GM23338 (cell line): Measurements from ENCODE around the gene C12orf56. TPM values are rescaled to one million over a fixed set of nuclear protein-coding genes. Genes with fewer than 3 reads are reported as not detected.
A peak's percentile ranks its signal among the peaks of the same experiment; 100 is the strongest.

Experiments
- ATAC-seq: fragments of 200-7000 bp; cut with Tn5 transposase; 3 replicates; pipeline ENCODE4 v1.9.1; 2020
- DNase-seq: peaks from one replicate; pipeline ENCODE4 v3.0.0-alpha.2; 2015; ENCODE audit warnings: low spot score
- H2AFZ ChIP-seq: fragments of 200-600 bp; sonication (generic); 2 replicates; pipeline ENCODE4 v1.8.0; 2016; ENCODE audit warnings: antibody characterized with exemption, mild to moderate bottlenecking, moderate library complexity
- H3F3A ChIP-seq: fragments of 200-600 bp; sonication (generic); replicated peaks from 2 replicates; pipeline ENCODE4 v1.8.0; 2017; ENCODE audit warnings: antibody characterized with exemption, mixed run types, low read depth
- H3K27ac ChIP-seq: fragments of 200-600 bp; sonication (generic); 2 replicates; pipeline ENCODE4 v1.6.1; 2016; ENCODE audit warnings: low read depth
- H3K27me3 ChIP-seq: fragments of 200-600 bp; sonication (generic); 2 replicates; pipeline ENCODE4 v1.8.0; 2016; ENCODE audit warnings: mild to moderate bottlenecking, mixed run types, moderate library complexity; ENCODE audit not compliant: insufficient read depth
- H3K36me3 ChIP-seq: fragments of 200-600 bp; sonication (generic); 2 replicates; pipeline ENCODE4 v1.8.0; 2016; ENCODE audit warnings: mild to moderate bottlenecking; ENCODE audit not compliant: insufficient read depth
- H3K4me1 ChIP-seq: fragments of 200-600 bp; sonication (generic); 2 replicates; pipeline ENCODE4 v1.8.0; 2016; ENCODE audit warnings: mild to moderate bottlenecking, moderate library complexity; ENCODE audit not compliant: insufficient read depth
- H3K4me2 ChIP-seq: fragments of 200-600 bp; sonication (generic); 2 replicates; pipeline ENCODE4 v1.7.1; 2017; ENCODE audit warnings: mixed run types
- H3K4me3 ChIP-seq: fragments of 200-600 bp; sonication (generic); 2 replicates; pipeline ENCODE4 v1.6.1; 2016; ENCODE audit warnings: mixed run types
- H3K79me2 ChIP-seq: fragments of 200-600 bp; sonication (generic); replicated peaks from 2 replicates; pipeline ENCODE4 v1.8.0; 2017; ENCODE audit warnings: mild to moderate bottlenecking; ENCODE audit not compliant: insufficient read depth
- H3K9me2 ChIP-seq: fragments of 200-600 bp; sonication (generic); 2 replicates; pipeline ENCODE4 v1.8.0; 2017; ENCODE audit not compliant: insufficient read depth
- H4K20me1 ChIP-seq: fragments of 200-600 bp; sonication (generic); replicated peaks from 2 replicates; pipeline ENCODE4 v1.8.0; 2017; ENCODE audit warnings: mild to moderate bottlenecking; ENCODE audit not compliant: insufficient read depth
- H3K27ac Mint-ChIP-seq: 2 replicates; pipeline ENCODE4 v1.8.0; 2020; ENCODE audit warnings: inconsistent platforms, mild to moderate bottlenecking, moderate library complexity, mixed read lengths
- H3K27me3 Mint-ChIP-seq: 3 replicates; pipeline ENCODE4 v1.8.0; 2022; ENCODE audit warnings: low read depth, mild to moderate bottlenecking, moderate library complexity, mixed read lengths, inconsistent platforms; ENCODE audit not compliant: insufficient read depth, poor library complexity
- H3K36me3 Mint-ChIP-seq: 3 replicates; pipeline ENCODE4 v1.8.0; 2021; ENCODE audit warnings: low read depth, mild to moderate bottlenecking, inconsistent platforms, moderate library complexity, mixed read lengths
- H3K4me1 Mint-ChIP-seq: 3 replicates; pipeline ENCODE4 v1.8.0; 2020; ENCODE audit warnings: mild to moderate bottlenecking, inconsistent platforms, mixed read lengths
- H3K4me3 Mint-ChIP-seq: 3 replicates; pipeline ENCODE4 v1.8.0; 2021; ENCODE audit warnings: moderate library complexity, mild to moderate bottlenecking, inconsistent platforms, mixed read lengths
- H3K9me3 Mint-ChIP-seq: 3 replicates; pipeline ENCODE4 v1.8.0; 2020; ENCODE audit warnings: moderate library complexity, mild to moderate bottlenecking, inconsistent platforms, mixed read lengths
- CREB1 ChIP-seq: fragments of 250-450 bp; sonication (Bioruptor Pico); IDR thresholded peaks from 2 replicates; pipeline ENCODE4 v1.5.0; 2020; ENCODE audit warnings: low read depth, mild to moderate bottlenecking, moderate library complexity
- EZH2 ChIP-seq: fragments of 200-600 bp; sonication (generic); IDR thresholded peaks from one replicate; pipeline ENCODE4 v1.8.0; 2017; ENCODE audit warnings: antibody characterized with exemption, mild to moderate bottlenecking, low read depth; ENCODE audit not compliant: unreplicated experiment
- EZH2phosphoT487 ChIP-seq: fragments of 200-600 bp; sonication (generic); IDR thresholded peaks from one replicate; pipeline ENCODE4 v1.8.1; 2018; ENCODE audit warnings: antibody characterized with exemption; ENCODE audit not compliant: unreplicated experiment
- JUNB ChIP-seq: IDR thresholded peaks from one replicate; pipeline ENCODE4 v1.6.1; 2016; ENCODE audit warnings: antibody characterized with exemption; ENCODE audit not compliant: unreplicated experiment
- NANOG ChIP-seq: IDR thresholded peaks from 2 replicates; pipeline ENCODE4 v1.6.1; 2016; ENCODE audit warnings: antibody characterized with exemption, borderline replicate concordance
- POLR2AphosphoS5 ChIP-seq: IDR thresholded peaks from 2 replicates; pipeline ENCODE4 v1.6.1; 2016; ENCODE audit warnings: antibody characterized with exemption, low read depth
- STAT1 ChIP-seq: IDR thresholded peaks from one replicate; pipeline ENCODE4 v1.6.1; 2016; ENCODE audit warnings: antibody characterized with exemption; ENCODE audit not compliant: unreplicated experiment
- ZNF114 ChIP-seq: fragments of 250-450 bp; sonication (Bioruptor Pico); IDR thresholded peaks from 2 replicates; pipeline ENCODE4 v1.5.0; 2020; ENCODE audit warnings: mild to moderate bottlenecking, moderate library complexity
- ZNF331 ChIP-seq: fragments of 250-450 bp; sonication (Bioruptor Pico); IDR thresholded peaks from 2 replicates; pipeline ENCODE4 v1.5.0; 2020; ENCODE audit warnings: low read depth, mild to moderate bottlenecking, moderate library complexity
- polyA plus RNA-seq: library from polyadenylated mRNA; unstranded; fragments of >200 nt; fragmentation: Nextera tagmentation; extraction: Ambion mirVana; gene quantifications from 2 replicates; pipeline ENCODE4 v1.2.1, GENCODE V29; 2016
- total RNA-seq: library from RNA; depleted of rRNA; stranded (reverse); fragments of >200 nt; shearing (Covaris generic); gene quantifications from 2 replicates; pipeline ENCODE4 v1.2.3, GENCODE V29; 2014
- TF ChIP-seq, protein P1 (sequence below): IDR thresholded peaks from one replicate; pipeline ENCODE4 v1.6.1; 2018; ENCODE audit warnings: antibody characterized with exemption; ENCODE audit not compliant: unreplicated experiment
- TF ChIP-seq, protein P2 (sequence below): fragments of 250-450 bp; sonication (Bioruptor Pico); IDR thresholded peaks from 2 replicates; pipeline ENCODE4 v1.5.0; 2020; ENCODE audit warnings: mild to moderate bottlenecking, moderate library complexity
- TF ChIP-seq, protein P3 (sequence below), 2 experiments: fragments of 200-600 bp in 1 of 2; sonication (generic) in 1 of 2; conservative IDR thresholded peaks; 2 replicates each; pipeline versions ENCODE4 v1.5.1 to v1.6.1; 2016 to 2017; ENCODE audit warnings: antibody characterized with exemption in 2 of 2, low read depth in 2 of 2, mild to moderate bottlenecking in 2 of 2, moderate library complexity in 1 of 2
- TF ChIP-seq, protein P4 (sequence below): IDR thresholded peaks from 2 replicates; pipeline ENCODE4 v1.6.1; 2016; ENCODE audit warnings: antibody characterized with exemption

The C12orf56 gene
- total and polyA plus RNA-seq, 2 experiments from 2014 or later, result 6.4 to 9.3 TPM

DNA sequence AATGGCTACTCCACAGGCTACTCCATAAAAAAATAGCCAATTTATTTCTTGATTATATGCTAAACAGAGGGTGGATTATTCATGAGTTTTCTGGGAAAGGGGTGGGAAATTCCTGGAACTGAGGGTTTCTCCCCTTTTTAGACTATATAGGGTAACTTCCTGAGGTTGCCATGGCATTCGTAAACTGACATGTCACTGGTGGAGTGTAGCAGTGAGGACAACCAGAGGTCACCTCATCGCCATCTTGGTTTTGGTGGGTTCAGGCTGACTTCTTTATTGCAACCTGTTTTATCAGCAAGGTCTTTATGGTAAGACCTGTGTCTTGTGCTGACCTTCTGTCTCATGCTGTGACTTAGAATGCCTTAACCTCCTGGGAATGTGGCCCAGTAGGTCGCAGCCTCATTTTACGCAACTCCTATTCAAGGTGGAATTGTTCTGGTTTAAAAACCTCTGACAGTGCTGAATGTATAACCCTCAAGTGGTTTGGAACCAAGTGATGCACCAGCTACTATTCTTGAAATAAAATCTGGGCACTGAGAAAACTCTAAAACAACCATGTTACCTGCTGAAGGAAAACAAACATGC, 27.7 kb downstream of the C12orf56 start:
- H3K4me1 ChIP-seq, result peaks cover 5% of the 10 kb centered on the region
- H3K9me3 Mint-ChIP-seq, result no peaks in the 10 kb centered on the region
- H3K4me2 ChIP-seq, result no peak overlapping the region
- DNase-seq (peak; percentile 31), ATAC-seq (no peak; the same call in 2 of the 3 replicates)
- H3K4me3 ChIP-seq, result no peak overlapping the region
- TF ChIP-seq, protein P1, sequence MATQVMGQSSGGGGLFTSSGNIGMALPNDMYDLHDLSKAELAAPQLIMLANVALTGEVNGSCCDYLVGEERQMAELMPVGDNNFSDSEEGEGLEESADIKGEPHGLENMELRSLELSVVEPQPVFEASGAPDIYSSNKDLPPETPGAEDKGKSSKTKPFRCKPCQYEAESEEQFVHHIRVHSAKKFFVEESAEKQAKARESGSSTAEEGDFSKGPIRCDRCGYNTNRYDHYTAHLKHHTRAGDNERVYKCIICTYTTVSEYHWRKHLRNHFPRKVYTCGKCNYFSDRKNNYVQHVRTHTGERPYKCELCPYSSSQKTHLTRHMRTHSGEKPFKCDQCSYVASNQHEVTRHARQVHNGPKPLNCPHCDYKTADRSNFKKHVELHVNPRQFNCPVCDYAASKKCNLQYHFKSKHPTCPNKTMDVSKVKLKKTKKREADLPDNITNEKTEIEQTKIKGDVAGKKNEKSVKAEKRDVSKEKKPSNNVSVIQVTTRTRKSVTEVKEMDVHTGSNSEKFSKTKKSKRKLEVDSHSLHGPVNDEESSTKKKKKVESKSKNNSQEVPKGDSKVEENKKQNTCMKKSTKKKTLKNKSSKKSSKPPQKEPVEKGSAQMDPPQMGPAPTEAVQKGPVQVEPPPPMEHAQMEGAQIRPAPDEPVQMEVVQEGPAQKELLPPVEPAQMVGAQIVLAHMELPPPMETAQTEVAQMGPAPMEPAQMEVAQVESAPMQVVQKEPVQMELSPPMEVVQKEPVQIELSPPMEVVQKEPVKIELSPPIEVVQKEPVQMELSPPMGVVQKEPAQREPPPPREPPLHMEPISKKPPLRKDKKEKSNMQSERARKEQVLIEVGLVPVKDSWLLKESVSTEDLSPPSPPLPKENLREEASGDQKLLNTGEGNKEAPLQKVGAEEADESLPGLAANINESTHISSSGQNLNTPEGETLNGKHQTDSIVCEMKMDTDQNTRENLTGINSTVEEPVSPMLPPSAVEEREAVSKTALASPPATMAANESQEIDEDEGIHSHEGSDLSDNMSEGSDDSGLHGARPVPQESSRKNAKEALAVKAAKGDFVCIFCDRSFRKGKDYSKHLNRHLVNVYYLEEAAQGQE, result no peak
- TF ChIP-seq STAT1, result no peak
- TF ChIP-seq ZNF114, result no peak
- TF ChIP-seq EZH2, result no peak
- TF ChIP-seq NANOG, result no peak
- no peak for TF ChIP-seq JUNB
- TF ChIP-seq, protein P2, sequence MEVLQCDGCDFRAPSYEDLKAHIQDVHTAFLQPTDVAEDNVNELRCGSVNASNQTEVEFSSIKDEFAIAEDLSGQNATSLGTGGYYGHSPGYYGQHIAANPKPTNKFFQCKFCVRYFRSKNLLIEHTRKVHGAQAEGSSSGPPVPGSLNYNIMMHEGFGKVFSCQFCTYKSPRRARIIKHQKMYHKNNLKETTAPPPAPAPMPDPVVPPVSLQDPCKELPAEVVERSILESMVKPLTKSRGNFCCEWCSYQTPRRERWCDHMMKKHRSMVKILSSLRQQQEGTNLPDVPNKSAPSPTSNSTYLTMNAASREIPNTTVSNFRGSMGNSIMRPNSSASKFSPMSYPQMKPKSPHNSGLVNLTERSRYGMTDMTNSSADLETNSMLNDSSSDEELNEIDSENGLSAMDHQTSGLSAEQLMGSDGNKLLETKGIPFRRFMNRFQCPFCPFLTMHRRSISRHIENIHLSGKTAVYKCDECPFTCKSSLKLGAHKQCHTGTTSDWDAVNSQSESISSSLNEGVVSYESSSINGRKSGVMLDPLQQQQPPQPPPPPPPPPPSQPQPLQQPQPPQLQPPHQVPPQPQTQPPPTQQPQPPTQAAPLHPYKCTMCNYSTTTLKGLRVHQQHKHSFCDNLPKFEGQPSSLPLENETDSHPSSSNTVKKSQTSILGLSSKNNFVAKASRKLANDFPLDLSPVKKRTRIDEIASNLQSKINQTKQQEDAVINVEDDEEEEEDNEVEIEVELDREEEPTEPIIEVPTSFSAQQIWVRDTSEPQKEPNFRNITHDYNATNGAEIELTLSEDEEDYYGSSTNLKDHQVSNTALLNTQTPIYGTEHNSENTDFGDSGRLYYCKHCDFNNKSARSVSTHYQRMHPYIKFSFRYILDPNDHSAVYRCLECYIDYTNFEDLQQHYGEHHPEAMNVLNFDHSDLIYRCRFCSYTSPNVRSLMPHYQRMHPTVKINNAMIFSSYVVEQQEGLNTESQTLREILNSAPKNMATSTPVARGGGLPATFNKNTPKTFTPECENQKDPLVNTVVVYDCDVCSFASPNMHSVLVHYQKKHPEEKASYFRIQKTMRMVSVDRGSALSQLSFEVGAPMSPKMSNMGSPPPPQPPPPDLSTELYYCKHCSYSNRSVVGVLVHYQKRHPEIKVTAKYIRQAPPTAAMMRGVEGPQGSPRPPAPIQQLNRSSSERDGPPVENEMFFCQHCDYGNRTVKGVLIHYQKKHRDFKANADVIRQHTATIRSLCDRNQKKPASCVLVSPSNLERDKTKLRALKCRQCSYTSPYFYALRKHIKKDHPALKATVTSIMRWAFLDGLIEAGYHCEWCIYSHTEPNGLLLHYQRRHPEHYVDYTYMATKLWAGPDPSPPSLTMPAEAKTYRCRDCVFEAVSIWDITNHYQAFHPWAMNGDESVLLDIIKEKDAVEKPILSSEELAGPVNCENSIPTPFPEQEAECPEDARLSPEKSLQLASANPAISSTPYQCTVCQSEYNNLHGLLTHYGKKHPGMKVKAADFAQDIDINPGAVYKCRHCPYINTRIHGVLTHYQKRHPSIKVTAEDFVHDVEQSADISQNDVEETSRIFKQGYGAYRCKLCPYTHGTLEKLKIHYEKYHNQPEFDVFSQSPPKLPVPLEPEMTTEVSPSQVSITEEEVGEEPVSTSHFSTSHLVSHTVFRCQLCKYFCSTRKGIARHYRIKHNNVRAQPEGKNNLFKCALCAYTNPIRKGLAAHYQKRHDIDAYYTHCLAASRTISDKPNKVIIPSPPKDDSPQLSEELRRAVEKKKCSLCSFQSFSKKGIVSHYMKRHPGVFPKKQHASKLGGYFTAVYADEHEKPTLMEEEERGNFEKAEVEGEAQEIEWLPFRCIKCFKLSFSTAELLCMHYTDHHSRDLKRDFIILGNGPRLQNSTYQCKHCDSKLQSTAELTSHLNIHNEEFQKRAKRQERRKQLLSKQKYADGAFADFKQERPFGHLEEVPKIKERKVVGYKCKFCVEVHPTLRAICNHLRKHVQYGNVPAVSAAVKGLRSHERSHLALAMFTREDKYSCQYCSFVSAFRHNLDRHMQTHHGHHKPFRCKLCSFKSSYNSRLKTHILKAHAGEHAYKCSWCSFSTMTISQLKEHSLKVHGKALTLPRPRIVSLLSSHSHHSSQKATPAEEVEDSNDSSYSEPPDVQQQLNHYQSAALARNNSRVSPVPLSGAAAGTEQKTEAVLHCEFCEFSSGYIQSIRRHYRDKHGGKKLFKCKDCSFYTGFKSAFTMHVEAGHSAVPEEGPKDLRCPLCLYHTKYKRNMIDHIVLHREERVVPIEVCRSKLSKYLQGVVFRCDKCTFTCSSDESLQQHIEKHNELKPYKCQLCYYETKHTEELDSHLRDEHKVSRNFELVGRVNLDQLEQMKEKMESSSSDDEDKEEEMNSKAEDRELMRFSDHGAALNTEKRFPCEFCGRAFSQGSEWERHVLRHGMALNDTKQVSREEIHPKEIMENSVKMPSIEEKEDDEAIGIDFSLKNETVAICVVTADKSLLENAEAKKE (CRISPR knock-in tag), result no peak
- no peak for TF ChIP-seq ZNF331
- no peak for TF ChIP-seq EZH2phosphoT487
- no peak for TF ChIP-seq POLR2AphosphoS5
- TF ChIP-seq CREB1 (CRISPR knock-in tag), result no peak
- TF ChIP-seq, protein P3, sequence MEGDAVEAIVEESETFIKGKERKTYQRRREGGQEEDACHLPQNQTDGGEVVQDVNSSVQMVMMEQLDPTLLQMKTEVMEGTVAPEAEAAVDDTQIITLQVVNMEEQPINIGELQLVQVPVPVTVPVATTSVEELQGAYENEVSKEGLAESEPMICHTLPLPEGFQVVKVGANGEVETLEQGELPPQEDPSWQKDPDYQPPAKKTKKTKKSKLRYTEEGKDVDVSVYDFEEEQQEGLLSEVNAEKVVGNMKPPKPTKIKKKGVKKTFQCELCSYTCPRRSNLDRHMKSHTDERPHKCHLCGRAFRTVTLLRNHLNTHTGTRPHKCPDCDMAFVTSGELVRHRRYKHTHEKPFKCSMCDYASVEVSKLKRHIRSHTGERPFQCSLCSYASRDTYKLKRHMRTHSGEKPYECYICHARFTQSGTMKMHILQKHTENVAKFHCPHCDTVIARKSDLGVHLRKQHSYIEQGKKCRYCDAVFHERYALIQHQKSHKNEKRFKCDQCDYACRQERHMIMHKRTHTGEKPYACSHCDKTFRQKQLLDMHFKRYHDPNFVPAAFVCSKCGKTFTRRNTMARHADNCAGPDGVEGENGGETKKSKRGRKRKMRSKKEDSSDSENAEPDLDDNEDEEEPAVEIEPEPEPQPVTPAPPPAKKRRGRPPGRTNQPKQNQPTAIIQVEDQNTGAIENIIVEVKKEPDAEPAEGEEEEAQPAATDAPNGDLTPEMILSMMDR (conservative IDR thresholded peaks at IDR 0.05; ENCODE audit: low read depth in 2 of 2), result no peak
- TF ChIP-seq, protein P4, sequence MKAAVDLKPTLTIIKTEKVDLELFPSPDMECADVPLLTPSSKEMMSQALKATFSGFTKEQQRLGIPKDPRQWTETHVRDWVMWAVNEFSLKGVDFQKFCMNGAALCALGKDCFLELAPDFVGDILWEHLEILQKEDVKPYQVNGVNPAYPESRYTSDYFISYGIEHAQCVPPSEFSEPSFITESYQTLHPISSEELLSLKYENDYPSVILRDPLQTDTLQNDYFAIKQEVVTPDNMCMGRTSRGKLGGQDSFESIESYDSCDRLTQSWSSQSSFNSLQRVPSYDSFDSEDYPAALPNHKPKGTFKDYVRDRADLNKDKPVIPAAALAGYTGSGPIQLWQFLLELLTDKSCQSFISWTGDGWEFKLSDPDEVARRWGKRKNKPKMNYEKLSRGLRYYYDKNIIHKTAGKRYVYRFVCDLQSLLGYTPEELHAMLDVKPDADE, result no peak
- H3K9me2 ChIP-seq, result no peaks in the 10 kb centered on the region
- no peak overlapping the region for H3K27ac Mint-ChIP-seq
- no peak overlapping the region for H3K27ac ChIP-seq
- no peaks in the 10 kb centered on the region for H3F3A ChIP-seq
- no peaks in the 10 kb centered on the region for H3K36me3 ChIP-seq
- H3K4me3 Mint-ChIP-seq, result no peak overlapping the region
- H2AFZ ChIP-seq, result no peak overlapping the region
- no peaks in the 10 kb centered on the region for H3K79me2 ChIP-seq
- no peaks in the 10 kb centered on the region for H3K27me3 Mint-ChIP-seq
- H3K27me3 ChIP-seq, result no peaks in the 10 kb centered on the region
- H3K4me1 Mint-ChIP-seq, result peaks cover 6% of the 10 kb centered on the region
- no peaks in the 10 kb centered on the region for H3K36me3 Mint-ChIP-seq
- no peaks in the 10 kb centered on the region for H4K20me1 ChIP-seq
